Neutrophil (primary cell): Measurements from ENCODE around the gene CDKN2A.
"Not testable (repeated sequence)": the region's sequence is repeated elsewhere in the genome, so short reads cannot be mapped to it uniquely, and the experiment has no call there.

ENCODE experiments used
- H3K27ac ChIP-seq: fragments of 200-600 bp; sonication (generic); 2 replicates; pipeline ENCODE4 v1.5.1; 2016; ENCODE audit warnings: mild to moderate bottlenecking, moderate library complexity
- H3K27me3 ChIP-seq: fragments of 200-600 bp; sonication (generic); 2 replicates; pipeline ENCODE4 v1.6.0; 2016; ENCODE audit warnings: mild to moderate bottlenecking
- H3K36me3 ChIP-seq: fragments of 200-600 bp; sonication (generic); 2 replicates; pipeline ENCODE4 v1.5.1; 2017
- H3K4me1 ChIP-seq, 2 experiments: fragments of 200-600 bp in 1 of 2; sonication (generic) in 1 of 2; 1 replicate in 1 of 2; 2 replicates in 1 of 2; pipeline versions ENCODE4 v1.5.1 to v1.6.1; 2013 to 2016; ENCODE audit warnings: low read depth in 1 of 2, low read length in 1 of 2, mild to moderate bottlenecking in 1 of 2, moderate library complexity in 1 of 2; ENCODE audit not compliant: control insufficient read depth in 1 of 2, insufficient read depth in 1 of 2
- H3K4me3 ChIP-seq, 2 experiments: fragments of 200-600 bp in 1 of 2; sonication (generic) in 1 of 2; 1 replicate in 1 of 2; 2 replicates in 1 of 2; pipeline ENCODE4 v1.5.1; 2013 to 2016; ENCODE audit warnings: low read depth in 1 of 2, low read length in 1 of 2, mild to moderate bottlenecking in 1 of 2, moderate library complexity in 1 of 2
- H3K9me3 ChIP-seq: fragments of 200-600 bp; sonication (generic); 2 replicates; pipeline ENCODE4 v1.5.1; 2016
- TF ChIP-seq, protein P1 (sequence below): fragments of 200-600 bp; sonication (generic); IDR thresholded peaks from 2 replicates; pipeline ENCODE4 v1.5.1; 2016; ENCODE audit warnings: antibody characterized with exemption

Gene CDKN2A

GRCh38 chr9:21966140-21966851 lies 27.9 kb downstream of the CDKN2A start:
- TF ChIP-seq, protein P1, sequence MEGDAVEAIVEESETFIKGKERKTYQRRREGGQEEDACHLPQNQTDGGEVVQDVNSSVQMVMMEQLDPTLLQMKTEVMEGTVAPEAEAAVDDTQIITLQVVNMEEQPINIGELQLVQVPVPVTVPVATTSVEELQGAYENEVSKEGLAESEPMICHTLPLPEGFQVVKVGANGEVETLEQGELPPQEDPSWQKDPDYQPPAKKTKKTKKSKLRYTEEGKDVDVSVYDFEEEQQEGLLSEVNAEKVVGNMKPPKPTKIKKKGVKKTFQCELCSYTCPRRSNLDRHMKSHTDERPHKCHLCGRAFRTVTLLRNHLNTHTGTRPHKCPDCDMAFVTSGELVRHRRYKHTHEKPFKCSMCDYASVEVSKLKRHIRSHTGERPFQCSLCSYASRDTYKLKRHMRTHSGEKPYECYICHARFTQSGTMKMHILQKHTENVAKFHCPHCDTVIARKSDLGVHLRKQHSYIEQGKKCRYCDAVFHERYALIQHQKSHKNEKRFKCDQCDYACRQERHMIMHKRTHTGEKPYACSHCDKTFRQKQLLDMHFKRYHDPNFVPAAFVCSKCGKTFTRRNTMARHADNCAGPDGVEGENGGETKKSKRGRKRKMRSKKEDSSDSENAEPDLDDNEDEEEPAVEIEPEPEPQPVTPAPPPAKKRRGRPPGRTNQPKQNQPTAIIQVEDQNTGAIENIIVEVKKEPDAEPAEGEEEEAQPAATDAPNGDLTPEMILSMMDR, result no peak
- H3K27me3 ChIP-seq, result peaks cover 100% of the 10 kb centered on the region
- H3K4me1 ChIP-seq, result peaks cover 9 to 10% of the 10 kb centered on the region in 2 experiments
- no peak overlapping the region for H3K4me3 ChIP-seq
- H3K9me3 ChIP-seq, result no peaks in the 10 kb centered on the region
- H3K27ac ChIP-seq, result no peak overlapping the region
- no peaks in the 10 kb centered on the region for H3K36me3 ChIP-seq

DNA sequence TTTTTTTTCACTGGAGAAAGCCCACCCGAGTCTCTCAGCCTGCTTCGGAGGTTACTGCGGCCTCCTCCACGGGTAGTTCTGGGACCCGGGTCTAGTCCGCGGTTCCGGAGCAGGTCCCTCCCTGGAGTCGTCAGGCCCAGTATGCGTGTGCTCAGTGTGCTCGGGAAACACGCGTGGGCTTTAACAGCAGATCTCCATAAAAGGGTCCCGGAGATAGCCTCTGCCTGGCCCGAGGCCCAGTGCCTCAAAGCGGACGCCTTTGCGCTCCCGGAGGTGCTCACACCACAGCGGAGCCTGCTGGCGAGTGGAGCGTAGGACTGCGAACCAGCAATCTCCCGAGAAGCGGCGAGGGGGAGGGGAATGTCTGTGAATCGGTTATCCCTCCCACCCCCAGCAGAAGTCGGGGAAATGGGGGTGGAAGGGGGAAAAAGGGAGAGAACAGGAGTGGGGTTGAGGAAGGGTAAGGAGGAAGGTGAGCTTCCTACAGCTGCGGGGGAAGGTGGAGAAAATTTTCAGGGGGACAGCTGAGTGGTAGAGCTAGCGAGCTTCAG lies 28.7 kb downstream of the CDKN2A start:
- Histone ChIP-seq H3K36me3 (no peaks in the 10 kb centered on the region), H3K27ac (no peak overlapping the region), H3K4me1 (peaks cover 9 to 10% of the 10 kb centered on the region in 2 experiments), H3K9me3 (no peaks in the 10 kb centered on the region), H3K4me3 (peak overlapping the region; percentile 30 to 35), H3K27me3 (peaks cover 99% of the 10 kb centered on the region)
- TF ChIP-seq, protein P1, result no peak

- TF ChIP-seq, protein P1, result no peak
- Histone ChIP-seq H3K27me3 (peaks cover 99% of the 10 kb centered on the region), H3K4me1 (peaks cover 9 to 10% of the 10 kb centered on the region in 2 experiments), H3K4me3 (peak overlapping the region; percentile 30 to 35), H3K9me3 (no peaks in the 10 kb centered on the region), H3K27ac (no peak overlapping the region), H3K36me3 (no peaks in the 10 kb centered on the region)
Measured at GRCh38 chr9:21964925-21965385, 29.2 kb downstream of the CDKN2A start.

DNA sequence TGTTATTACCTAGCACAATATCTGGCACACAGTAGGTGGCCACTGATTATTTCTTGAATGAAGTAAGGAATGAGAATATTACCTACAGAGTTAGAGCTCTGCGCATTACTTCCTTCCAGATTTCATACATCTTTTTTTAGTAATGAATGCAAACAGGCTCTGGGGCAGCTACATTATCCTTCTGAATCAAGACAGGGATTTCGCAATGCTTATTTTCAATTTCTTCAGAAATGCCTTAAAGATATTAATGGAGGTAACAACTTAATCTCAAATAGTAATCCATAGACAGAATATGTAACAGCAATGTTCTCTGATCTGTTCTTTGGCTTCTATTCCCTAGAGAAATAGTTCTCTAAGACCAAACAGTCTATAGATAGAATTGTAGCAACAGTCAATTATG lies 32.6 kb downstream of the CDKN2A start:
- TF ChIP-seq, protein P1, result no peak
- H3K4me3 ChIP-seq, result no peak overlapping the region
- no peaks in the 10 kb centered on the region for H3K9me3 ChIP-seq
- H3K36me3 ChIP-seq, result no peaks in the 10 kb centered on the region
- no peak overlapping the region for H3K27ac ChIP-seq
- peaks cover 9 to 10% of the 10 kb centered on the region in 2 experiments for H3K4me1 ChIP-seq
- H3K27me3 ChIP-seq, result peaks cover 90% of the 10 kb centered on the region

GRCh38 chr9:21959268-21959667 lies 34.9 kb downstream of the CDKN2A start:
- H3K36me3 ChIP-seq, H3K9me3 ChIP-seq, H3K4me1 ChIP-seq, H3K4me3 ChIP-seq, H3K27ac ChIP-seq: not testable (repeated sequence)
- H3K27me3 ChIP-seq, result peaks cover 88% of the 10 kb centered on the region

GRCh38 chr9:21958833-21959232 lies 35.4 kb downstream of the CDKN2A start:
- TF ChIP-seq, protein P1, result no peak
- Histone ChIP-seq H3K27ac (no peak overlapping the region), H3K36me3 (no peaks in the 10 kb centered on the region), H3K4me1 (no peaks in the 10 kb centered on the region), H3K4me3 (no peak overlapping the region), H3K9me3 (no peaks in the 10 kb centered on the region), H3K27me3 (peaks cover 88% of the 10 kb centered on the region)
